Astrocyte of the cerebellum (primary cell): Measurements from ENCODE around the gene PPP6R3.
A peak's percentile ranks its signal among the peaks of the same experiment; 100 is the strongest.
"Not testable (repeated sequence)": the region's sequence is repeated elsewhere in the genome, so short reads cannot be mapped to it uniquely, and the experiment has no call there.

ENCODE experiments used
- DNase-seq: peaks from one replicate; pipeline ENCODE4 v3.0.0-alpha.2; 2011; ENCODE audit warnings: low read depth
- H3K4me3 ChIP-seq: 2 replicates; pipeline ENCODE4 v1.5.1; 2011; ENCODE audit warnings: mild to moderate bottlenecking, low read depth, low read length, moderate library complexity
- CTCF ChIP-seq: IDR thresholded peaks from 2 replicates; pipeline ENCODE4 v1.5.1; 2012; ENCODE audit warnings: low read length, low read depth, moderate library complexity, mild to moderate bottlenecking; ENCODE audit errors: missing control alignments
- in situ Hi-C: cut with HindIII; loops from 2 replicates; pipeline ENCODE4 v1.10.0; 2017; ENCODE audit warnings: low sequenced_read_pairs

Gene PPP6R3

GRCh38 chr11:68457216-68457897 is 3.2 kb upstream of the PPP6R3 start:
- in situ Hi-C loops = no loop called here
- no peak overlapping the region for H3K4me3 ChIP-seq
- DNase-seq = no peak
- no peak for TF ChIP-seq CTCF

GRCh38 chr11:68457898-68458249 is 2.7 kb upstream of the PPP6R3 start:
- no peak for TF ChIP-seq CTCF
- in situ Hi-C loops = no loop called here
- H3K4me3 ChIP-seq = no peak overlapping the region
- no peak for DNase-seq

GRCh38 chr11:68458340-68458739 is 2.2 kb upstream of the PPP6R3 start:
- DNase-seq, H3K4me3 ChIP-seq, in situ Hi-C loops: not testable (repeated sequence)

GRCh38 chr11:68459886-68460740 is 439 bp upstream of the PPP6R3 start:
- in situ Hi-C loops = no loop called here
- no peak for TF ChIP-seq CTCF
- peak overlapping the region; percentile 79 for H3K4me3 ChIP-seq
- DNase-seq = peak; percentile 100

- no peak for TF ChIP-seq CTCF
- in situ Hi-C loops = no loop called here
- DNase-seq = no peak
- H3K4me3 ChIP-seq = peak overlapping the region; percentile 79
These were observed 994 bp downstream of the PPP6R3 start for GRCh38 chr11:68461575-68461917.

GRCh38 chr11:68463714-68464113 is 3.2 kb downstream of the PPP6R3 start:
- TF ChIP-seq CTCF = no peak
- DNase-seq = no peak
- in situ Hi-C loops = no loop called here
- no peak overlapping the region for H3K4me3 ChIP-seq

GRCh38 chr11:68467201-68467834 is 6.8 kb downstream of the PPP6R3 start:
- in situ Hi-C loops = no loop called here
- TF ChIP-seq CTCF = no peak
- no peak overlapping the region for H3K4me3 ChIP-seq
- no peak for DNase-seq
